Uterus (tissue), 4 donors: ENCODE data around the gene SHKBP1. TPM values are rescaled to one million over a fixed set of nuclear protein-coding genes. Genes with fewer than 3 reads are reported as not detected.

Experiments
- DNase-seq, 2 donors: peaks; one replicate each; pipeline ENCODE4 v3.0.0-alpha.2; 2019 to 2020
- H3K27ac ChIP-seq, 2 donors: fragments of 200-600 bp; sonication (generic); 1 replicate in 1 of 2; 2 replicates in 1 of 2; pipeline ENCODE4 v1.5.1; 2016 to 2018
- H3K27me3 ChIP-seq, 2 donors: fragments of 200-600 bp; sonication (generic); one replicate each; pipeline ENCODE4 v1.5.1; 2018 to 2019; ENCODE audit warnings: control low read depth in 1 of 2
- H3K36me3 ChIP-seq, 2 donors: fragments of 200-600 bp; sonication (generic); one replicate each; pipeline ENCODE4 v1.5.1; 2019; ENCODE audit warnings: control low read depth in 1 of 2
- H3K4me1 ChIP-seq, 2 donors: fragments of 200-600 bp; sonication (generic); one replicate each; pipeline ENCODE4 v1.5.1; 2018 to 2019; ENCODE audit warnings: control low read depth in 1 of 2
- H3K4me3 ChIP-seq, 2 donors: fragments of 200-600 bp; sonication (generic); 1 replicate in 1 of 2; 2 replicates in 1 of 2; pipeline ENCODE4 v1.5.1; 2018 to 2019; ENCODE audit warnings: mild to moderate bottlenecking in 1 of 2
- H3K9me3 ChIP-seq, 2 donors: fragments of 200-600 bp; sonication (generic); one replicate each; pipeline ENCODE4 v1.5.1; 2019; ENCODE audit warnings: control low read depth in 1 of 2
- POLR2A ChIP-seq, 2 donors: fragments of 450-650 bp; IDR thresholded peaks; one replicate each; pipeline ENCODE4 v1.6.1; 2016; ENCODE audit warnings: antibody characterized with exemption in 2 of 2, mild to moderate bottlenecking in 1 of 2, moderate library complexity in 1 of 2
- intact Hi-C: fragments of 100-400 bp; cut with DNase I; formaldehyde crosslinking; loops from one replicate; pipeline ENCODE4 v1.15.1; 2023; ENCODE audit warnings: low total_unique reads
- total RNA-seq, 4 donors: library from RNA; depleted of rRNA in 3 of 4; stranded (reverse); fragments of >200 nt in 3 of 4; gene quantifications; one replicate each; pipeline versions ENCODE4 v1.1.0 to v1.2.4, GENCODE V29; 2014 to 2023
- TF ChIP-seq, protein P1 (sequence below), 4 experiments: fragments of 200-600 bp in 2 of 4; fragments of 450-650 bp in 2 of 4; sonication (generic) in 2 of 4; IDR thresholded peaks; one replicate each; pipeline ENCODE4 v1.5.1; 2016 to 2019; ENCODE audit warnings: antibody characterized with exemption in 4 of 4, mild to moderate bottlenecking in 2 of 4, moderate library complexity in 1 of 4
- donor health status: DM: yes; HTN: yes; CAD: no.

The SHKBP1 gene, protein sequence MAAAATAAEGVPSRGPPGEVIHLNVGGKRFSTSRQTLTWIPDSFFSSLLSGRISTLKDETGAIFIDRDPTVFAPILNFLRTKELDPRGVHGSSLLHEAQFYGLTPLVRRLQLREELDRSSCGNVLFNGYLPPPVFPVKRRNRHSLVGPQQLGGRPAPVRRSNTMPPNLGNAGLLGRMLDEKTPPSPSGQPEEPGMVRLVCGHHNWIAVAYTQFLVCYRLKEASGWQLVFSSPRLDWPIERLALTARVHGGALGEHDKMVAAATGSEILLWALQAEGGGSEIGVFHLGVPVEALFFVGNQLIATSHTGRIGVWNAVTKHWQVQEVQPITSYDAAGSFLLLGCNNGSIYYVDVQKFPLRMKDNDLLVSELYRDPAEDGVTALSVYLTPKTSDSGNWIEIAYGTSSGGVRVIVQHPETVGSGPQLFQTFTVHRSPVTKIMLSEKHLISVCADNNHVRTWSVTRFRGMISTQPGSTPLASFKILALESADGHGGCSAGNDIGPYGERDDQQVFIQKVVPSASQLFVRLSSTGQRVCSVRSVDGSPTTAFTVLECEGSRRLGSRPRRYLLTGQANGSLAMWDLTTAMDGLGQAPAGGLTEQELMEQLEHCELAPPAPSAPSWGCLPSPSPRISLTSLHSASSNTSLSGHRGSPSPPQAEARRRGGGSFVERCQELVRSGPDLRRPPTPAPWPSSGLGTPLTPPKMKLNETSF
- 10 to 100 TPM; 15.1 to 57.4 (median 21.9) TPM for total RNA-seq

DNA sequence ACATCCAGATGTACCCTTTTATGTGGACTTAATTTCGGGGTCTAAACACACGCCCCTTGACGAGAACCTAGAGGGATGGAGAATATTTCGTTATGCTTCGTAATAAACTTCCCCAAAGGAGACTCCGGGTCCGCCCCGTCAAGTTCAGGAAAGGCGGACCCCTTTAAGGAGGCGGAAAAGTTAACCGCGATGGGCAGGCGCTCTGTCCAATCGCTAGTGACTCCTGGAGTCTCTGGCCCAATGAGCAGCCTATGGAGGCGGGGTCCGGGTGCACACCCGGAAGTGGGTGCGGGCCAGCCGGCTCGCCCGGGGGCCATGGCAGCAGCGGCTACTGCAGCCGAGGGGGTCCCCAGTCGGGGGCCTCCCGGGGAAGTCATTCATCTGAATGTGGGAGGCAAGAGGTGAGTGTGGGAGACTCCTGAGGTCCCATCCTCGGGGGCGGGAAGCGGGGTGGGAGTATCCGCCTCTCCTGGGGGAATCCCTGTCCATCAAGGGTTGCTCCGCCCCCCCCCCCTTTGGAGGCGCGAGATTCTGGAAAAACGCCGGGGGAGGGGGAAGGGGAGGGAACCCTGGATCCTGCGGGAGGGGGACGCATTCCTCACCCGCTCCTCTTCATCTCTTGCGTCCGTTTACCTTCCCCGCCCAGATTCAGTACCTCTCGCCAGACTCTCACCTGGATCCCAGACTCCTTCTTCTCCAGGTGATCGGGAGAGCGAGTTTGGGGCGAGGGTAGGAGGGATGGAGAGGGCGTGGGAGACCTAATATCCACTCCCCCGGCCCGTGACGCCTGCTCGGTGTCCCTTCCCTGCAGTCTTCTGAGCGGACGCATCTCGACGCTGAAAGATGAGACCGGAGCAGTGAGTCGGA lies at the start of gene SHKBP1:
Gene SHKBP1 (plus strand): TSS at position 289 of the 867 bp plus-strand sequence. CDS start 27 bp downstream, at position 316.
- peak; percentile 46 to 52 for TF ChIP-seq POLR2A (IDR thresholded peaks at IDR 0.05)
- TF ChIP-seq, protein P1, sequence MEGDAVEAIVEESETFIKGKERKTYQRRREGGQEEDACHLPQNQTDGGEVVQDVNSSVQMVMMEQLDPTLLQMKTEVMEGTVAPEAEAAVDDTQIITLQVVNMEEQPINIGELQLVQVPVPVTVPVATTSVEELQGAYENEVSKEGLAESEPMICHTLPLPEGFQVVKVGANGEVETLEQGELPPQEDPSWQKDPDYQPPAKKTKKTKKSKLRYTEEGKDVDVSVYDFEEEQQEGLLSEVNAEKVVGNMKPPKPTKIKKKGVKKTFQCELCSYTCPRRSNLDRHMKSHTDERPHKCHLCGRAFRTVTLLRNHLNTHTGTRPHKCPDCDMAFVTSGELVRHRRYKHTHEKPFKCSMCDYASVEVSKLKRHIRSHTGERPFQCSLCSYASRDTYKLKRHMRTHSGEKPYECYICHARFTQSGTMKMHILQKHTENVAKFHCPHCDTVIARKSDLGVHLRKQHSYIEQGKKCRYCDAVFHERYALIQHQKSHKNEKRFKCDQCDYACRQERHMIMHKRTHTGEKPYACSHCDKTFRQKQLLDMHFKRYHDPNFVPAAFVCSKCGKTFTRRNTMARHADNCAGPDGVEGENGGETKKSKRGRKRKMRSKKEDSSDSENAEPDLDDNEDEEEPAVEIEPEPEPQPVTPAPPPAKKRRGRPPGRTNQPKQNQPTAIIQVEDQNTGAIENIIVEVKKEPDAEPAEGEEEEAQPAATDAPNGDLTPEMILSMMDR (IDR thresholded peaks at IDR 0.05), result no peak
- Histone ChIP-seq H3K36me3 (no peaks in the 10 kb centered on the region), H3K27me3 (no peaks in the 10 kb centered on the region), H3K4me3 (peak within 1 kb of the TSS; percentile 69 to 73), H3K4me1 (no peaks in the 10 kb centered on the region), H3K27ac (peak within 1 kb of the TSS; percentile 70 to 77), H3K9me3 (no peaks in the 10 kb centered on the region)
- DNase-seq, result peak; percentile 96 to 97
- intact Hi-C loops, result no loop called here

DNA sequence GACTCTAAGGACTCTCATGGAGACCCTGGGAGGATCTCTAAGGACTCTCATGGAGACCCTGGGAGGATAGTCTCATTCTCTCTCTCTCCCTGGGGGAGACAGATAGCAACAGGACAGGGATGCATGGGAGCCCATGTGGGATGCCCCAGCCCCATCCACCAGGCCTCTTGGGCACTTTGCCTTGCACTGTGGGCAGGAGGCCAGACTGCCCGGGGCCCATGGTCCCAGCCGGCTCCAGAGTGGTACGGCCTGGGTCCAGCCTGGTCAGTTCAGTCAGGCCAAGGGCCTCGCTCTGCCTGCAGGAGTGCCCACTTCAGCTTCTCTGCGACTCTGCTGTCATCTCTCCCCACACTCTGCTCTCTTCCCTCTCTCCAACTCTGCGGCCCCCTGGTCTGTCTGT lies 48.6 kb upstream of the SHKBP1 start:
- Histone ChIP-seq H3K27ac (no peak overlapping the region), H3K9me3 (no peaks in the 10 kb centered on the region), H3K4me1 (peaks cover 0 to 10% of the 10 kb centered on the region in 2 donors), H3K27me3 (no peaks in the 10 kb centered on the region), H3K36me3 (no peaks in the 10 kb centered on the region), H3K4me3 (no peak overlapping the region)
- DNase-seq, result no peak
- TF ChIP-seq POLR2A (IDR thresholded peaks at IDR 0.05), result no peak
- TF ChIP-seq, protein P1 (IDR thresholded peaks at IDR 0.05), result no peak
- intact Hi-C loops, result no loop called here

DNA sequence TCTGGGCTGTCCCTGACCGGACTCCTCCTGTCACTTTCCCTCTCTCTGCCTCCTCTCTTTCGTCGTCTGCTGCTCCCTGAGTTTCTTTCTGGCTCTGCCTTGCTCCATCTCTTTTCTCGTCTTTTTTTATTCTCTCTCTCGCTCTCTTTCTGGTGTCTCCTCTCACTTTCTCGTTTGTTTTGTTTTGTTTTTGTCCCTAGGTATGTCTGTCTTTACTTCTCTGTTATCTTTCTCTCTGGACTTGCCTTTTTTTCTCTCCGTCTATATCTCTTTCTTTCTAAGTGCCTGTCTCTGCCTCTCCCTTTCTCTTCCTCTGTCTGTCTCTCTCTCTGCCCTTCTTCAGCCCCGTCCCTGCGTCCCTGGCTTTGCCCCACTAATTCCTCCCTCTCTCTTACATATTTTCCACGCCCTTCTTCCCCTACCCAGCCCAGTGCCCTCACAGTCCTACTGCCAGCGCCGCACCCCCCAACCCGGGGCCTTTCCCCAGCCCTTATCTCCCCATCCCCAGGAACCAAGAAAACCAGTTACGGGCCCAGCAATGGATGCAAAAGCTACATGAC lies 48.1 kb upstream of the SHKBP1 start:
- H3K27me3 ChIP-seq, result no peaks in the 10 kb centered on the region
- TF ChIP-seq, protein P1 (IDR thresholded peaks at IDR 0.05), result no peak
- TF ChIP-seq POLR2A (IDR thresholded peaks at IDR 0.05), result no peak
- no peak for DNase-seq
- peak overlapping the region in 1 of 2 donors; percentile 55 for H3K4me3 ChIP-seq
- H3K9me3 ChIP-seq, result no peaks in the 10 kb centered on the region
- H3K27ac ChIP-seq, result no peak overlapping the region
- H3K36me3 ChIP-seq, result no peaks in the 10 kb centered on the region
- intact Hi-C loops, result no loop called here
- peaks cover 0 to 10% of the 10 kb centered on the region in 2 donors for H3K4me1 ChIP-seq

DNA sequence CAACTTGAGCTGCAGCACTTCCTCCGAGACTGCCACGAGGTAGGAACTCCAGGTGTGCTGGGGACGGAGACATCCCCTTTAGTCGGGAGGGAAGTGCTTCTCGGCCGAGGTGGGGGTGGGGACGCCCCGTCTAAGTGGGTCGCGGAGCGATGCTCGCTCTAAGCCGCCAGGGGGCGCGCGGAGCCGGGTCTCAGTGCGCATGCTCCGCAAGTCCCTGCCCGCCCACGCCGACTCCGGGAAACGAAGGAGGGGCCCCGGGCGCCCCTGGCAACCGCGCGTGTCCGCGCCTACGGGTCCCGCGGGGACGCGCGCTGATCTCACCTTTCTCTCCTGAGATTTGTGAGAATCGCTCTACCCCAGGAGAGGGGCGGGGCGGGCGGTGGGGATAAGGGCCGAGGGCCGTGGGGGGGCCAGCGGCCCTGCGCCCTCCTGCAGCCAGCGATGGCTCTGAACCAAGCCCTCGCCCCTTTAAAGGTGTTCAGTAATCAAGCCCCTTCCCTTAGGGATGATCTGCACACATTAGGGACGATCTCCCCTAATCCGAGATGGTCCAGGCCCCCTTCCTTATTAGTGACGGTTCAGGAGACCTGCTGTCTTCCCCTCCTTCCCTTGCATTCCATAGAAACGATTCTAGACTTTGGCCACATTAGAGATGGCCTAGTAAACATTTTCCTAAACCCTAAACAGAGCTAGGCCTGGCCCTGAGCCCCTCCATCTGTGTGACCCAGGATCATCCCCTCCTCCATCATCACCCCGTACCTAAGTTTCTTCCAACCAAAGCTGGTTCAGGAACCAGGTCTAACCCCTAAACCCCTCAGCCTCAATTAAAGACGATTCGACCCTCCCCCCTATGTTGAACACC lies 47.3 kb upstream of the SHKBP1 start:
- peak overlapping the region; percentile 23 to 59 for H3K27ac ChIP-seq
- H3K4me3 ChIP-seq, result peak overlapping the region; percentile 26 to 55
- peaks cover 0 to 10% of the 10 kb centered on the region in 2 donors for H3K4me1 ChIP-seq
- intact Hi-C loops, result no loop called here
- TF ChIP-seq, protein P1 (IDR thresholded peaks at IDR 0.05), result peak; percentile 95 to 98 (median 97)
- no peak for TF ChIP-seq POLR2A (IDR thresholded peaks at IDR 0.05)
- no peaks in the 10 kb centered on the region for H3K36me3 ChIP-seq
- peak; percentile 81 to 86 for DNase-seq
- H3K9me3 ChIP-seq, result no peaks in the 10 kb centered on the region
- H3K27me3 ChIP-seq, result no peaks in the 10 kb centered on the region
